ENCODE data around the gene F8A2. TPM values are rescaled to one million over a fixed set of nuclear protein-coding genes. Genes with fewer than 3 reads are reported as not detected.

The F8A2 gene
- total and polyA plus RNA-seq, 2 of the 4 experiments (the other 2 are of a cell fraction): not detected

DNA sequence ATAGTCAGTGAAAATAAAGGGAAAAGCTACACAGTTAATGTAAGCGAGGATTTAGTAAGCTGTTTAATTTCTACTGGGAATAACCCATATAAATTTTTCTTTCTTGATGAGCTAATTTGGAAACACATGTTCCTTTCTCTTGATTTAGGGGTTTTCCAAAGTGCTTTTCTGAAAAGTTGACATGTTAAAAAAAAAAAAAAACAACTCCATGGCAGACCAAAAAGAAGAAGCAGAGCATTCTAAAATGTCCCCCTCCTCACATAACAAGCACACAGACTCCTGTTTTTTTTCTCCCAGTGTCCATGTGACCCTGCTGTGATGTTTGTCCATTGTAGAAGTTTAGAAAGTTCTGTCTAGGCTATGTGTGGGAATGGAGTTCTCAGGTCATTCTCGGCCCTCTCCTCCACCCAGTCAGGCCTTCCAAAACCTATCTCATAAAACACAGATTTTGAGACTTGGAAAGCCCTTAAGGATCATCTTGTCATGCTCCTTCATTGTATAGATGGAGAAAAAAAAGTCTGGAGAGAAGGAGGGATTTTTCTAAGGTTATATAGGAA, 48.3 kb upstream of the F8A2 start:
- no peaks in the 10 kb centered on the region for H3K9me3 ChIP-seq (ENCODE audit: control insufficient read depth, insufficient read depth, low read length)
- no peak overlapping the region for H4K8ac ChIP-seq (ENCODE audit: low read depth in 2 of 2, low read length in 2 of 2)
- no peak overlapping the region for H2BK20ac ChIP-seq (ENCODE audit: low read depth, low read length)
- no peaks in the 10 kb centered on the region for H3K9me1 ChIP-seq (ENCODE audit: insufficient read depth, low read length)
- intact Hi-C loops (cut with micrococcal nuclease): no loop called here
- no peak overlapping the region for H3K9ac ChIP-seq (ENCODE audit: low read depth, low read length)
- dilution Hi-C loops (cut with HindIII; ENCODE audit: low sequenced_read_pairs, unreplicated experiment): no loop called here
- ChIA-PET CTCF (no interaction called here), POLR2A (ENCODE audit: unreplicated experiment) (no interaction called here)
- in situ Hi-C loops (cut with MboI; ENCODE audit: low sequenced_read_pairs): no loop called here
- no peak overlapping the region for H3K18ac ChIP-seq (ENCODE audit: low read depth, low read length)
- no peak overlapping the region for H2AFZ ChIP-seq (replicated peaks; ENCODE audit: low read length, poor library complexity)
- H2BK15ac ChIP-seq (ENCODE audit: low read depth, low read length): no peak overlapping the region
- BruUV-seq (replicated peaks): no TSS peak
- H2BK5ac ChIP-seq (ENCODE audit: low read depth, low read length, poor library complexity, severe bottlenecking): no peak overlapping the region
- no peak overlapping the region for H3K4me2 ChIP-seq (ENCODE audit: low read depth, low read length)
- no peak overlapping the region for H2AK5ac ChIP-seq (ENCODE audit: low read depth, low read length)
- no peaks in the 10 kb centered on the region for H4K20me1 ChIP-seq (ENCODE audit: insufficient read depth, low read length)
- no peak overlapping the region for H3K27ac ChIP-seq (ENCODE audit: insufficient read depth, low read length)
- no peak overlapping the region for H3K14ac ChIP-seq (replicated peaks; ENCODE audit: low read depth, low read length)
- H3K23ac ChIP-seq (ENCODE audit: low read depth, low read length): no peak overlapping the region
- no peak overlapping the region for H4K91ac ChIP-seq (ENCODE audit: insufficient read depth, low read depth, low read length)
- no peaks in the 10 kb centered on the region for H3K36me3 ChIP-seq (ENCODE audit: control insufficient read depth, insufficient read depth, low read length)
- DNase-seq: no peak
- no peak overlapping the region for H2AK9ac ChIP-seq (replicated peaks; ENCODE audit: low read depth, low read length, poor library complexity)
- H3K4me3 ChIP-seq (ENCODE audit: insufficient read depth, low read depth, low read length): no peak overlapping the region
- no peak overlapping the region for H3K4ac ChIP-seq (ENCODE audit: low read depth, low read length)
- ATAC-seq (ENCODE audit: low read depth): no peak
- no peaks in the 10 kb centered on the region for H3K27me3 ChIP-seq (ENCODE audit: control insufficient read depth, insufficient read depth, low read length)
- H4K5ac ChIP-seq (ENCODE audit: low read depth, low read length): no peak overlapping the region
- H3K79me1 ChIP-seq (ENCODE audit: low read depth in 1 of 2, low read length in 2 of 2): no peaks in the 10 kb centered on the region
- WGBS, 2 experiments (ENCODE audit: extremely low coverage in 2 of 2, insufficient read length in 1 of 2): no CpG with 5 or more reads among the region's 2 CpGs
- H3K4me1 ChIP-seq (ENCODE audit: control insufficient read depth, insufficient read depth, low read length): no peaks in the 10 kb centered on the region
- no peak overlapping the region for H3K56ac ChIP-seq (ENCODE audit: extremely low read depth, insufficient read depth, low read length)
- H2BK120ac ChIP-seq (ENCODE audit: low read depth, low read length): no peak overlapping the region
- TF ChIP-seq SMC3 (IDR thresholded peaks at IDR 0.05; ENCODE audit: low read depth, low read length) (no peak), USF2 (IDR thresholded peaks at IDR 0.05; ENCODE audit: low read depth, low read length) (no peak), CTCF (conservative IDR thresholded peaks at IDR 0.05; ENCODE audit: low read depth, low read length) (no peak), FOS (IDR thresholded peaks at IDR 0.05; ENCODE audit: low read depth, low read length) (no peak), CEBPB (IDR thresholded peaks at IDR 0.05; ENCODE audit: low read depth, low read length) (no peak), ELK1 (IDR thresholded peaks at IDR 0.05; ENCODE audit: borderline replicate concordance, low read depth, low read length) (no peak), MAZ (IDR thresholded peaks at IDR 0.05; ENCODE audit: borderline replicate concordance, low read depth, low read length) (no peak), POLR2A (IDR thresholded peaks at IDR 0.05; ENCODE audit: low read depth, low read length) (no peak)

All from IMR-90 (cell line).